Heart right ventricle (tissue), 16 donors: ENCODE results near the gene SOAT1. TPM values are rescaled to one million over a fixed set of nuclear protein-coding genes. Genes with fewer than 3 reads are reported as not detected.
"Not testable (repeated sequence)": the region's sequence is repeated elsewhere in the genome, so short reads cannot be mapped to it uniquely, and the experiment has no call there.

Experiments used
- ATAC-seq, 8 donors: fragments of 200-7000 bp; cut with Tn5 transposase; one replicate each; pipeline ENCODE4 v1.9.1; 2020; ENCODE audit warnings: mild to moderate bottlenecking in 8 of 8, moderate library complexity in 8 of 8, moderate number of reproducible peaks in 1 of 8
- DNase-seq, 2 donors: peaks; one replicate each; pipeline ENCODE4 v3.0.0-alpha.2; 2020
- H3K27ac ChIP-seq, 10 donors: fragments of 200-600 bp; sonication (generic) in 2 of 10; one replicate each; pipeline versions ENCODE4 v1.5.0 to v1.8.0; 2020 to 2022; ENCODE audit warnings: mild to moderate bottlenecking in 3 of 10
- H3K27me3 ChIP-seq, 7 donors: fragments of 200-600 bp; one replicate each; pipeline ENCODE4 v1.8.0; 2021 to 2022; ENCODE audit warnings: mild to moderate bottlenecking in 2 of 7
- H3K36me3 ChIP-seq, 9 donors: fragments of 200-600 bp; sonication (generic) in 1 of 9; one replicate each; pipeline versions ENCODE4 v1.5.0 to v1.8.0; 2020 to 2022; ENCODE audit warnings: mild to moderate bottlenecking in 2 of 9
- H3K4me1 ChIP-seq, 9 donors: fragments of 200-600 bp; sonication (generic) in 1 of 9; one replicate each; pipeline versions ENCODE4 v1.5.0 to v1.8.0; 2020 to 2022; ENCODE audit warnings: mild to moderate bottlenecking in 4 of 9
- H3K4me3 ChIP-seq, 10 donors: fragments of 200-600 bp; sonication (generic) in 2 of 10; one replicate each; pipeline versions ENCODE4 v1.5.0 to v1.8.0; 2020 to 2022; ENCODE audit warnings: mild to moderate bottlenecking in 7 of 10, moderate library complexity in 2 of 10
- H3K9me3 ChIP-seq, 11 donors: fragments of 200-600 bp in 10 of 11; sonication (generic) in 2 of 11; one replicate each; pipeline versions ENCODE4 v1.5.0 to v1.8.0; 2013 to 2022; ENCODE audit warnings: mild to moderate bottlenecking in 2 of 11, control low read depth in 1 of 11, moderate library complexity in 1 of 11
- CTCF ChIP-seq, 9 donors: fragments of 200-600 bp; sonication (generic) in 2 of 9; IDR thresholded peaks; one replicate each; pipeline versions ENCODE4 v1.5.0 to v1.8.0; 2021 to 2022; ENCODE audit warnings: antibody characterized with exemption in 9 of 9, mild to moderate bottlenecking in 5 of 9, moderate library complexity in 1 of 9
- WGBS, 2 donors: extraction: QIAGEN DNeasy Blood & Tissue Kit; methylation state at CpG; one replicate each; pipeline ENCODE4 v1.1.7; 2013; ENCODE audit warnings: inconsistent platforms in 1 of 2; 5-methylcytosine and 5-hydroxymethylcytosine counted together
- intact Hi-C, 10 donors: fragments of 100-400 bp; cut with DNase I; formaldehyde crosslinking; loops; one replicate each; pipeline versions ENCODE4 v1.11.1 to v1.14.2; 2022
- polyA plus RNA-seq, 2 donors: library from polyadenylated mRNA; stranded (reverse); fragments of 200-250 nt; gene quantifications; one replicate each; pipeline ENCODE4 v1.2.3, GENCODE V29; 2013
- total RNA-seq, 10 donors: library from RNA; stranded (reverse); fragmentation: NEBNext Ultra II Directional in 3 of 10; extraction: Animal tissue kit (Norgen Biotek cat#: 25700) in 3 of 10; gene quantifications; one replicate each; pipeline versions ENCODE4 v1.2.1 to v1.2.4, GENCODE V29; 2021 to 2023
- donor health status: Arrhythmogenic right ventricular cardiomyopathy.
- donor health status: ischemic (EF 13 %, LVEDD 7.1; RV severe dilation, severe dysfunction).
- donor health status: healthy with polysubstance abuse.
- donor health status: DM: no; HTN: yes; CAD: no.
- donor health status: DM: no; HTN: no; CAD: no.
- donor health status: ischemic (EF 25% LVEDD 6.9; RV normal size, moderate dysfunction).
- donor health status: ischemic (EF 25% LVEDD 5.7; RV mildly dilated, moderate dysfunction).
- donor health status: healthy.
- donor health status: DM: yes; HTN: yes; CAD: no.
- donor health status: Ischemic cardiomyopathy.
- donor health status: ischemic (EF 35%, LVEDD 5.7; RV mildly dilated, moderate dysfunction).
- donor health status: nonischemic (EF 11% LVEDD 7.7; RV severe dilation, severe dysfunction).
- donor health status: DM: yes; HTN: yes; CAD: no.
- donor health status: PGD.
- donor health status: ischemic (EF 29% LVEDD 5.4; RV normal size, mild dysfunction).
- donor health status: nonischemic (EF 23%, LVEDD 6.1; RV moderate dilation, normal function).

The SOAT1 gene
- total and polyA plus RNA-seq, 12 donors: 2.6 to 19.4 (median 7.1) TPM

- intact Hi-C loops: no loop called here
- Histone ChIP-seq H3K36me3 (no peaks in the 10 kb centered on the region), H3K27me3 (no peaks in the 10 kb centered on the region), H3K4me1 (no peaks in the 10 kb centered on the region), H3K27ac (no peak overlapping the region), H3K9me3 (no peaks in the 10 kb centered on the region), H3K4me3 (no peak overlapping the region)
- WGBS, 2 donors: 75 to 78% methylated on average over 3 of the region's 3 CpGs
- no peak for TF ChIP-seq CTCF (IDR thresholded peaks at IDR 0.05)
- DNase-seq (no peak), ATAC-seq (no peak)
Observed at GRCh38 chr1:179264507-179264906, 29.1 kb upstream of the SOAT1 start.

DNA sequence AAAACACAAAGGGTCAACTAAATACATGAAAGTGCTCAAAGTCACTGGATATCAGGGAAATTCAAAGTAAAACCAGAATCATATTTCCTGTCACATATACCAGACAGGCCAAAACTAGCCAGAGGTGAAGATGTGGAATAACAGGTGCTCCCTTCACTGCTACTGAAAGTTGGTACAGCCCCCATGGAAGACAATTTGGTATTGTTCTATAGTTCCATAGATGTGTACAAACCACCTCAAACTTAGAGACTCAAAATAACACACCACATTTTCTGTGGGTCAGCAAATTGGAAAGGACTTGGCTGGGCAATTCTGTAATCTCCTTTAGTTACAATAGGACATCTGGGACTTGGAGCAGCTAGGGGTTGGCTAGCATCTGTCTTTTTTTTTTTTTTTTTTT is 24.5 kb upstream of the SOAT1 start:
- no peak for ATAC-seq
- Histone ChIP-seq H3K9me3 (no peaks in the 10 kb centered on the region), H3K27me3 (no peaks in the 10 kb centered on the region), H3K36me3 (no peaks in the 10 kb centered on the region), H3K4me1 (no peaks in the 10 kb centered on the region), H3K4me3 (no peak overlapping the region), H3K27ac (no peak overlapping the region)
- intact Hi-C loops: no loop called here
- no peak for DNase-seq
- TF ChIP-seq CTCF (IDR thresholded peaks at IDR 0.05): no peak

- H3K4me1 ChIP-seq, ATAC-seq, H3K27me3 ChIP-seq, DNase-seq, H3K36me3 ChIP-seq, intact Hi-C loops, H3K27ac ChIP-seq, H3K4me3 ChIP-seq: not testable (repeated sequence)
- WGBS, 2 donors: 85 to 86% methylated on average over 5 of the region's 5 CpGs
- peaks cover 0 to 11% (median 6%) of the 10 kb centered on the region in 11 donors for H3K9me3 ChIP-seq
Observed at GRCh38 chr1:179274424-179274823, 19.2 kb upstream of the SOAT1 start.

DNA sequence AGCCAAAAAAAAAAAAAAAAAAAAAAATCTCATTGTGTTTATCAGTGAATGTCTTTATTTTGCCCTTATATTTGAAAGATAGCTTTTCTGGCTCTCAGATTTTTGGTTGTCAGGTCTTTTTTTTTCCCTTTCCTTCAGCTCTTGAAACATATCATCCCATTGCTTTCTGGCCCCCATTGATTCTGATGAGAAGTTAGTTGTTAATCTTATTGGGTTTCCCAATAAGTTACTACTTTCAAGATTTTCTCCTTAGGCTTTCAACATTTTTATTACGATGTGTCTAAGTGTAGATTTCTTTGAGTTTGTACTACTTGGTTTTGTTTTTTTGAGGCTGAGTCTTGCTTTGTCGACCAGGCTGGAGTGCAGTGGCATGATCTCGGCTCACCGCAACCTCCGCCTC is 14.7 kb upstream of the SOAT1 start:
- 97 to 98% methylated on average over 5 of the region's 5 CpGs for WGBS, 2 donors
- no peaks in the 10 kb centered on the region for H3K27me3 ChIP-seq
- H3K4me1 ChIP-seq: no peaks in the 10 kb centered on the region
- intact Hi-C loops: no loop called here
- H3K36me3 ChIP-seq: no peaks in the 10 kb centered on the region
- H3K9me3 ChIP-seq: peaks cover 0 to 17% (median 7%) of the 10 kb centered on the region in 11 donors
- H3K27ac ChIP-seq: no peak overlapping the region
- no peak for TF ChIP-seq CTCF (IDR thresholded peaks at IDR 0.05)
- DNase-seq: no peak
- H3K4me3 ChIP-seq: no peak overlapping the region
- ATAC-seq: no peak

DNA sequence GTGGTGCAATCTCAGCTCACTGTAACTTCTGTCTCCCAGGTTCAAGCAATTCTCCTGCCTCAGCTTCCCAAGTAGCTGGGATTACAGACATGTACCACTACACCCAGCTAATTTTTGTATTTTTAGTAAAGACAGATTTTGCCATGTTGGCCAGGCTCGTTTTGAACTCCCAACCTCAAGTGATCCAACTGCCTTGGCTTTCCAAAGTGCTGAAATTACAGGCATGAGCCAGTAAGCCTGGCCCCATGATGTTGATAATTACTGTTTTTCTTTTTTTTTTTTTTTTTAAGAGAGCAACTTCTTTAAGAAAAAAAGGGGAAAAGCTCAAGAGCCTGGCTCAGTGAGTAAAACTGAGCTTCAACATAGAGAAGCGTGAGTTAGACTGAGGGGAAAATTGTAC is 9.6 kb upstream of the SOAT1 start:
- ATAC-seq: no peak
- no peak for TF ChIP-seq CTCF (IDR thresholded peaks at IDR 0.05)
- H3K27ac ChIP-seq: no peak overlapping the region
- no peaks in the 10 kb centered on the region for H3K4me1 ChIP-seq
- WGBS, 2 donors: 75 to 80% methylated on average over 2 of the region's 2 CpGs
- H3K9me3 ChIP-seq: peaks cover 0 to 14% (median 5%) of the 10 kb centered on the region in 11 donors
- no peak for DNase-seq
- intact Hi-C loops: no loop called here
- no peaks in the 10 kb centered on the region for H3K36me3 ChIP-seq
- H3K27me3 ChIP-seq: no peaks in the 10 kb centered on the region
- H3K4me3 ChIP-seq: no peak overlapping the region
